ENCODE data around the gene NKX6-2.

The NKX6-2 gene

GRCh38 chr10:132781556-132781955, 4.4 kb downstream of the NKX6-2 start:
- Histone ChIP-seq H3K27ac (ENCODE audit: extremely low read depth, low read depth, low read length) (no peak overlapping the region), H3K36me3 (ENCODE audit: control insufficient read depth in 2 of 2, insufficient read depth in 1 of 2, low read length in 2 of 2) (no peaks in the 10 kb centered on the region), H3K4me3 (ENCODE audit: low read depth, low read length) (no peak overlapping the region), H3K4me1 (ENCODE audit: control insufficient read depth, insufficient read depth, low read length) (peaks cover 3% of the 10 kb centered on the region), H3K9me3 (ENCODE audit: control insufficient read depth, insufficient read depth, low read depth, low read length) (no peaks in the 10 kb centered on the region)
- ChIA-PET CTCF (interaction anchor here (0.9 kb wide), 1 partner anchor 50 kb away, joined by 3 read pairs; no protein-coding TSS in a partner anchor), POLR2A (no interaction called here)
- TF ChIP-seq ZNF394 (tag by site-specific recombination; IDR thresholded peaks at IDR 0.05; ENCODE audit: borderline replicate concordance) (no peak), ZNF324 (tag by site-specific recombination; IDR thresholded peaks at IDR 0.05) (no peak), HIC1 (tag by site-specific recombination; IDR thresholded peaks at IDR 0.05) (no peak), ZNF645 (tag by site-specific recombination; IDR thresholded peaks at IDR 0.05) (no peak), ZNF623 (tag by site-specific recombination; IDR thresholded peaks at IDR 0.05) (no peak)

GRCh38 chr10:132780356-132780755, 5.6 kb downstream of the NKX6-2 start:
- H3K4me1 ChIP-seq (ENCODE audit: control insufficient read depth, insufficient read depth, low read length), result no peaks in the 10 kb centered on the region
- CTCF ChIA-PET, result no interaction called here
- H3K4me3 ChIP-seq (ENCODE audit: low read depth, low read length), result no peak overlapping the region
- POLR2A ChIA-PET, result no interaction called here
- H3K27ac ChIP-seq (ENCODE audit: extremely low read depth, low read depth, low read length), result no peak overlapping the region
- H3K36me3 ChIP-seq (ENCODE audit: control insufficient read depth in 2 of 2, insufficient read depth in 1 of 2, low read length in 2 of 2), result no peaks in the 10 kb centered on the region
- no peaks in the 10 kb centered on the region for H3K9me3 ChIP-seq (ENCODE audit: control insufficient read depth, insufficient read depth, low read depth, low read length)
- TF ChIP-seq ZFP3 (tag by site-specific recombination; IDR thresholded peaks at IDR 0.05; ENCODE audit: low read depth) (no peak), ZNF398 (tag by site-specific recombination; IDR thresholded peaks at IDR 0.05) (no peak), ZNF324 (tag by site-specific recombination; IDR thresholded peaks at IDR 0.05) (no peak), ZNF677 (tag by site-specific recombination; IDR thresholded peaks at IDR 0.05) (no peak), ZNF138 (tag by site-specific recombination; IDR thresholded peaks at IDR 0.05; ENCODE audit: borderline replicate concordance) (no peak), ZNF169 (tag by site-specific recombination; IDR thresholded peaks at IDR 0.05) (no peak), ZNF211 (tag by site-specific recombination; IDR thresholded peaks at IDR 0.05; ENCODE audit: low read depth) (no peak), ZFP37 (tag by site-specific recombination; IDR thresholded peaks at IDR 0.05) (no peak), ZBTB17 (tag by site-specific recombination; IDR thresholded peaks at IDR 0.05) (no peak), ZBTB11 (tag by site-specific recombination; conservative IDR thresholded peaks at IDR 0.05; ENCODE audit: low read depth) (no peak), ZNF416 (tag by site-specific recombination; IDR thresholded peaks at IDR 0.05) (no peak), ATF2 (tag by site-specific recombination; IDR thresholded peaks at IDR 0.05; ENCODE audit: low read depth) (no peak), ZNF391 (tag by site-specific recombination; IDR thresholded peaks at IDR 0.05; ENCODE audit: borderline replicate concordance, low read depth) (no peak), ZNF701 (tag by site-specific recombination; IDR thresholded peaks at IDR 0.05) (no peak), HOXD13 (CRISPR knock-in tag; IDR thresholded peaks at IDR 0.05; ENCODE audit: borderline replicate concordance) (no peak), ZSCAN5A (tag by site-specific recombination; IDR thresholded peaks at IDR 0.05) (no peak), ZBTB44 (tag by site-specific recombination; IDR thresholded peaks at IDR 0.05) (no peak), ZNF221 (tag by site-specific recombination; IDR thresholded peaks at IDR 0.05; ENCODE audit: borderline replicate concordance) (no peak)

All from HEK293 (cell line).